Smooth muscle cell (in vitro differentiated cells): Measurements from ENCODE around the gene CEP83. TPM values are rescaled to one million over a fixed set of nuclear protein-coding genes. Genes with fewer than 3 reads are reported as not detected.

ENCODE experiments used
- DNase-seq: peaks from one replicate; lab custom pipeline; 2025; ENCODE audit not compliant: unreplicated experiment; lab: John Stamatoyannopoulos, UW
- H2AFZ ChIP-seq: fragments of 200-600 bp; sonication (generic); 2 replicates; pipeline ENCODE4 v1.6.0; 2016; ENCODE audit warnings: antibody characterized with exemption, low read depth, mild to moderate bottlenecking
- H3F3A ChIP-seq: fragments of 200-600 bp; sonication (generic); 2 replicates; pipeline ENCODE4 v1.6.0; 2017; ENCODE audit warnings: antibody characterized with exemption, low read depth
- H3K27ac ChIP-seq: fragments of 200-600 bp; sonication (generic); 2 replicates; pipeline ENCODE4 v1.5.1; 2016; ENCODE audit warnings: low read depth, mild to moderate bottlenecking
- H3K27me3 ChIP-seq: fragments of 200-600 bp; sonication (generic); 2 replicates; pipeline ENCODE4 v1.6.1; 2016; ENCODE audit warnings: low read depth, mild to moderate bottlenecking
- H3K36me3 ChIP-seq: fragments of 200-600 bp; sonication (generic); 2 replicates; pipeline ENCODE4 v1.5.1; 2016; ENCODE audit warnings: low read depth
- H3K4me1 ChIP-seq: fragments of 200-600 bp; sonication (generic); 2 replicates; pipeline ENCODE4 v1.5.1; 2016; ENCODE audit warnings: low read depth
- H3K4me2 ChIP-seq: fragments of 200-600 bp; sonication (generic); 2 replicates; pipeline ENCODE4 v1.6.0; 2016; ENCODE audit warnings: mild to moderate bottlenecking
- H3K4me3 ChIP-seq: fragments of 200-600 bp; sonication (generic); 2 replicates; pipeline ENCODE4 v1.5.1; 2016; ENCODE audit warnings: mild to moderate bottlenecking
- H3K79me2 ChIP-seq: fragments of 200-600 bp; sonication (generic); 2 replicates; pipeline ENCODE4 v1.6.0; 2016; ENCODE audit warnings: low read depth, mild to moderate bottlenecking
- H3K9ac ChIP-seq: fragments of 200-600 bp; sonication (generic); 2 replicates; pipeline ENCODE4 v1.6.0; 2016; ENCODE audit warnings: low read depth
- H3K9me3 ChIP-seq: fragments of 200-600 bp; sonication (generic); replicated peaks from 2 replicates; pipeline ENCODE4 v1.5.1; 2016; ENCODE audit warnings: low read depth
- H4K20me1 ChIP-seq: fragments of 200-600 bp; sonication (generic); 2 replicates; pipeline ENCODE4 v1.6.0; 2016; ENCODE audit warnings: low read depth
- WGBS: methylation state at CpG from one replicate; pipeline ENCODE4 v1.1.7; 2016; ENCODE audit warnings: low lambda C conversion rate; 5-methylcytosine and 5-hydroxymethylcytosine counted together
- polyA plus RNA-seq: library from polyadenylated mRNA; unstranded; fragments of >200 nt; fragmentation: Nextera tagmentation; extraction: Ambion mirVana; gene quantifications from 2 replicates; pipeline ENCODE4 v1.2.1, GENCODE V29; 2016
- total RNA-seq: library from RNA; depleted of rRNA; stranded (reverse); fragments of >200 nt; gene quantifications from 2 replicates; pipeline ENCODE4 v1.2.3, GENCODE V29; 2014
- TF ChIP-seq, protein P1 (sequence below): fragments of 200-600 bp; sonication (generic); IDR thresholded peaks from 2 replicates; pipeline ENCODE4 v1.5.1; 2017; ENCODE audit warnings: borderline replicate concordance, mild to moderate bottlenecking, antibody characterized with exemption; ENCODE audit not compliant: insufficient read depth, poor library complexity, severe bottlenecking

Gene CEP83
- total and polyA plus RNA-seq, 2 experiments from 2014 or later: 2.8 to 30.3 TPM

- Histone ChIP-seq H3K27me3 (peaks cover 6% of the 10 kb centered on the region), H3F3A (no peaks in the 10 kb centered on the region), H3K79me2 (no peaks in the 10 kb centered on the region), H3K36me3 (no peaks in the 10 kb centered on the region), H3K27ac (no peak overlapping the region), H4K20me1 (no peaks in the 10 kb centered on the region), H2AFZ (no peak overlapping the region), H3K9ac (no peak overlapping the region), H3K4me1 (no peaks in the 10 kb centered on the region), H3K4me2 (no peak overlapping the region), H3K9me3 (no peaks in the 10 kb centered on the region), H3K4me3 (no peak overlapping the region)
- DNase-seq: no peak
- TF ChIP-seq, protein P1, sequence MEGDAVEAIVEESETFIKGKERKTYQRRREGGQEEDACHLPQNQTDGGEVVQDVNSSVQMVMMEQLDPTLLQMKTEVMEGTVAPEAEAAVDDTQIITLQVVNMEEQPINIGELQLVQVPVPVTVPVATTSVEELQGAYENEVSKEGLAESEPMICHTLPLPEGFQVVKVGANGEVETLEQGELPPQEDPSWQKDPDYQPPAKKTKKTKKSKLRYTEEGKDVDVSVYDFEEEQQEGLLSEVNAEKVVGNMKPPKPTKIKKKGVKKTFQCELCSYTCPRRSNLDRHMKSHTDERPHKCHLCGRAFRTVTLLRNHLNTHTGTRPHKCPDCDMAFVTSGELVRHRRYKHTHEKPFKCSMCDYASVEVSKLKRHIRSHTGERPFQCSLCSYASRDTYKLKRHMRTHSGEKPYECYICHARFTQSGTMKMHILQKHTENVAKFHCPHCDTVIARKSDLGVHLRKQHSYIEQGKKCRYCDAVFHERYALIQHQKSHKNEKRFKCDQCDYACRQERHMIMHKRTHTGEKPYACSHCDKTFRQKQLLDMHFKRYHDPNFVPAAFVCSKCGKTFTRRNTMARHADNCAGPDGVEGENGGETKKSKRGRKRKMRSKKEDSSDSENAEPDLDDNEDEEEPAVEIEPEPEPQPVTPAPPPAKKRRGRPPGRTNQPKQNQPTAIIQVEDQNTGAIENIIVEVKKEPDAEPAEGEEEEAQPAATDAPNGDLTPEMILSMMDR: no peak
- WGBS: 89% methylated on average over 1 of the region's 1 CpG
Observed at GRCh38 chr12:94504386-94504785, 44.7 kb upstream of the CEP83 start.

DNA sequence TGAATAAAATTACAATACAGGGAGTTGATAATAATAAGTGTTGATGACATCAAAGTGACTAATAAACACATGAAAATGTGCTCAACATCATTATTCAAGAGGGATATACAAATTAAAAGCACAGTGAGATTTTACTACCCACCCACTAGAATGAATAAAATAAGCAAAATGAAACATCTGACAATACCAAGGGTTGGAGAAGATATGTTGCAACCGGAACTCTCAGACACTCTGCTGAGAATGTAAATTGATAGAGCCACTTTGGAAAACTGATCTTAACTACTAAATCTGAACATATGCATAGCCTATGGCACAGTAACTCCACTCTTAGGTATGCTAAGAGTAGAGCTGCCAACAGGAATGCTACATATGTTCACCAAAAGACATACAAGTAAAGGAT, 44.0 kb upstream of the CEP83 start:
- no peak for DNase-seq
- peaks cover 6% of the 10 kb centered on the region for H3K27me3 ChIP-seq
- no peak overlapping the region for H3K27ac ChIP-seq
- TF ChIP-seq, protein P1: no peak
- no peak overlapping the region for H3K4me3 ChIP-seq
- no peak overlapping the region for H3K9ac ChIP-seq
- no peak overlapping the region for H2AFZ ChIP-seq
- H4K20me1 ChIP-seq: no peaks in the 10 kb centered on the region
- H3K4me2 ChIP-seq: no peak overlapping the region
- WGBS: 0% methylated on average over 1 of the region's 1 CpG
- H3K9me3 ChIP-seq: no peaks in the 10 kb centered on the region
- no peaks in the 10 kb centered on the region for H3F3A ChIP-seq
- no peaks in the 10 kb centered on the region for H3K36me3 ChIP-seq
- no peaks in the 10 kb centered on the region for H3K79me2 ChIP-seq
- H3K4me1 ChIP-seq: no peaks in the 10 kb centered on the region

GRCh38 chr12:94500831-94501567, 41.3 kb upstream of the CEP83 start:
- Histone ChIP-seq H3K79me2 (no peaks in the 10 kb centered on the region), H3K36me3 (no peaks in the 10 kb centered on the region), H2AFZ (no peak overlapping the region), H3K27me3 (peaks cover 6% of the 10 kb centered on the region), H3K9ac (no peak overlapping the region), H3K9me3 (no peaks in the 10 kb centered on the region), H3K4me1 (no peaks in the 10 kb centered on the region), H3K27ac (no peak overlapping the region), H4K20me1 (no peaks in the 10 kb centered on the region), H3K4me2 (no peak overlapping the region), H3K4me3 (no peak overlapping the region), H3F3A (no peaks in the 10 kb centered on the region)
- TF ChIP-seq, protein P1: no peak
- 43% methylated on average over 3 of the region's 3 CpGs for WGBS
- DNase-seq: no peak

DNA sequence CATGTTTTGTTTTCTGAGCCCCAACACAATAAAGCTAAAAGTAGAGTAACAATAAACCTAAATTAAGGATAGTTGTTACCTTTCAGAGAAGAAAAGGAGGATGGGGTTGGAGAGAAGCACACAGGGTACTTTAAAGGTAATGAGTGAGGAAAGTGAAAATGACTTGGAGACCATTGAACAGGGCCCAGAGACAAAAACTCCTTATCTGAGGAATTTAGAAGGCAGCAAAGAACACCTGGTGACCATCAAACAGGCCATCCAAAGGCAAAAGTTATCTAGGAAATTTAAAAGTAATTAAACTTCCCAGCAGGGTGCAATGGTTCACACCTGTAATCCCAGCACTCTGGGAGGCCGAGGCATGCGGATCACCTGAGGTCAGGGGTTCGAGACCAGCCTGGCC, 39.0 kb upstream of the CEP83 start:
- Histone ChIP-seq H3K4me1 (no peaks in the 10 kb centered on the region), H3K9ac (no peak overlapping the region), H3K27ac (no peak overlapping the region), H3K4me2 (no peak overlapping the region), H4K20me1 (no peaks in the 10 kb centered on the region), H3K79me2 (no peaks in the 10 kb centered on the region), H3K27me3 (no peaks in the 10 kb centered on the region), H2AFZ (no peak overlapping the region), H3K36me3 (no peaks in the 10 kb centered on the region), H3K4me3 (no peak overlapping the region), H3K9me3 (no peaks in the 10 kb centered on the region), H3F3A (no peaks in the 10 kb centered on the region)
- TF ChIP-seq, protein P1: no peak
- WGBS: 86% methylated on average over 3 of the region's 3 CpGs
- no peak for DNase-seq
